Measurements from ENCODE around the gene APBA1.

APBA1 gene

DNA sequence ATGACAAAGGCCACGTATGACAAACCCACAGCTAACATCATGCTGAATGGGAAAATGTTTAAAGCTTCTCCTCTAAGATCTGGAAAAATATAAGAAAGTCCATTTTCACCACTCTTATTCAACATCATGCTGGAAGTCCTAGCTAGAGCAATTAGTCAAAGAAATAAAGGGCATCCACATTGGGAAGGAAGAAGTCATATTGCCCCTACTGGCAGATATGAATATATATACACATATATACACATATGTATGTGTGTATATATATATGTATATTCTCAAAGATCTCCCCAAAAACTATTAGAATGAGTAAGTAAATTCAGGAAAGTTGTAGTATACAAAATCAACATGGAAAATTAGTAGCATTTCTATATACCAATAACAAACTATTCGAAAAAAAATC, 17.1 kb downstream of the APBA1 start:
- no peak for DNase-seq

DNA sequence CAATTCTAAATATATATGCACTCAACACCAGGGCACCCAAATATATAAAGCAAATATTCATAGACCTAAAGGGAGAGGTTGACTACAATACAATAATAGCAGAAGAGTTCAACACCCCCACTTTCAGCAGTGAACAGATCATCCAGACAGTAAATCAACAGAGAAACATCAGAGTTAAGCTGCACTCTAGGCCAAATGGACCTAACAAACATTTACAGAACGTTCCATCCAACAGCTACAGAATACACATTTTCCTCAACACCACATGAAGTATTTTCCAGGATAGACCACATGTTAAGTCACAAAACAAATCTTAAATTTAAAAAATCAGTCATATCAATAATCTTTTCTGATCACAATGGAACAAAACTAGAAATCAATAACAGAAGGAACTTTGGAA, 18.9 kb downstream of the APBA1 start:
- DNase-seq, result no peak

DNA sequence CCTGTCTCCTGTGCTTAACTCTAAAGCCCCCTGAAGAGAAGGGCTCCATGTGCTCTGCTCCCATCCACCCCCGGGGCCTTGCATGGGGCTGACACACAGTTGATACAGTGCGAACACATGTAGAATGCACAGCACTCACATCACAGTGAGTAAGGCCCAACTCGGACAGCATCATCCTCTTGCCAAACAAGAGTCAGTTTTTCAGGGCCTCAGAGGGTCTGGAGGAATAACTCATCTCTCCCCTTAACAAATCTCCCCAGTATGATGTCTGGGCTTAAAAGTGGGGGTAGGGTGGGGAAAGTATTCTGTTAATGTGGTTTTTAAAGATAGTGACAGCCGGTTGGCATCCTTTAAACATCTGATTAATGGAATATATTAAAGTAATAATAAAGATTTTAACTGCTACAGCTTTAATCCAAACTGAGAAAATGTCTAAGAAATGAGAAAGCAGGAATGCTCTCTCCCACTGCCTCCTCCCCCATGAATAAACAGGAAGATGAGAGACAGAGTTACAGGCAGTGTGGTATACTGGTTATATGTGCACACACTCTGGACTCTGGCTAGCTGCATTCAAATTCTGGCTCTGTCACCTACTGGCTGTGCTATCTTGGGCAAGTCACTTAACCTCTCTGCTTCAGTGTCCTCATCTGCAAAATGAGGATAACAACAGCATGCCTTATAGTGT, 22.5 kb downstream of the APBA1 start:
- no peak for DNase-seq

DNA sequence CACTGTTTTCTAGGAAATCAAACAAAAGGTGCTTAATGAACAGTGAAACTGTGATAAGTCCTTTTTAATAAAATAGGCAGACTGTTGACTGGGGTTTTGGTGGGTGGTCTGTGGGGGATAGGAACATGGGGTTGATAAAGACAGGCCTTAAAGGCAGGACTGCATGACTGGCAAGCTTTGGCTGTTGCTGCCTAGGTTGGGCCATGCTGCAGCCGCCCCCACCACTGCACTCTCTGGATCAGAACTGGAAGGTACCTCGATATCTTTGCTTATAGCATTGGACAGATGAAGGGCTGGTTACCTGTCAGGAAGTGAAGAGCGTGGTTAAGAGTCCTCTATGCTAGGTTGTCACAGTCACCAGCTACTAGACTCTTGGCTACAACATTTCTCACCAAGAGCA, 24.4 kb downstream of the APBA1 start:
- DNase-seq, result no peak

GRCh38 chr9:69646810-69647209, 25.4 kb downstream of the APBA1 start:
- DNase-seq, result no peak

- DNase-seq, result no peak
Measured at GRCh38 chr9:69645488-69645887, 26.7 kb downstream of the APBA1 start.

DNA sequence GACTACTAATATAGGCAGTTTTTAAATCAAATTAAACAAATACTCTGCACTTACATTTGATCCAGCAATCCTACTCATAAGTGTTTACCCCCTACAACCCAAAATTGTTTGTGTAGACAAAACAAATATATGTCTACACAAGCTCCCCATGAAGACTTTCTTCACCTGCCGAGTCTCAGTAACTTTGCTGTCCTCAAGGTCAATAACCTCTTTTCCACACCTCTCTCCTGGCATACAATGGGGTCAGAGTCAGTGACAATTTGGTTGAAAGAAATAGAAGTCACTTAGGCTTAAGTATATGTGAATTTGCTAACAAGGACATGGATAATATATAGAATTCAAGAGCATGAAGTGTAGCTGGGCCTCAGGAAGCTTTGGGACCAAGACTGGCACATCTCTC, 29.1 kb downstream of the APBA1 start:
- DNase-seq, result no peak

GRCh38 chr9:69637817-69638200, 34.4 kb downstream of the APBA1 start:
- no peak for DNase-seq

GRCh38 chr9:69637193-69637816, 34.9 kb downstream of the APBA1 start:
- no peak for DNase-seq

DNA sequence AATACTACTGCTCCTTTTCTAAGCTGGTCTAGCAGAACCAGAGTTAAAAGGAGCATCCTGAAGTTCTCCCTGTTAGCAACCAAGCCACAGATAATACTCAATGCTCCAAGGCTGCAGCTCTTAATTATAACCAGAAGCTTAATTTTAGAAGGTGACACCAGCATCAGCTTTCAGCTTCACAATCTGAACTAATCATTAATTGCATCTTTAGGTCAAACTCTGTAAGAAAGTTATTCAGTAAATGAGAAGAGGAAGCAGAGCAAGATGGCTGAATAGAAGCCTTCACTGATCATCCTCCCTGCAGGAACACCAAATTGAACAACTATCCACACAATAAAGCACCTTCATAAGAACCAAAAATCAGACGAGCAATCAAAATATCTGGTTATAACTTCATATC, 38.5 kb downstream of the APBA1 start:
- DNase-seq, result no peak

DNA sequence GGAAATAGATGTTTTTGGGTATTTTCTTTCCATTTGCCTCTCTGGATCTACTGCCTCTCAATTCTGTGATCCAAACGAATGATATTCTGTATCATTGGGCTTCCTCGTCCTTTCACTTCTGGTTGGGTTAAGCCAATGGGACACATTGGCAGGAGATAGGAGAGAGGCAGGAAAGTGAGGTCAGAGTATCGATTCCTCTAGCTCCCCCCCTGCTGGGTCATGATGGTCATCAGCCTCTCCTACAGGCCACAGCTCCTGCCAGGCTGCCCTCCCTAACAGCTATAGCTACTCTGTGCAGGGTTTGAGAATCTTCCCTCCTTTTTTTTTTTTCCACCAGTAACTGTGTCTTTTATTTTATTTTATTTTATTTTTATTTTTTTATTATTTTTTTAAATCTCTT, 39.4 kb downstream of the APBA1 start:
- DNase-seq, result no peak

DNA sequence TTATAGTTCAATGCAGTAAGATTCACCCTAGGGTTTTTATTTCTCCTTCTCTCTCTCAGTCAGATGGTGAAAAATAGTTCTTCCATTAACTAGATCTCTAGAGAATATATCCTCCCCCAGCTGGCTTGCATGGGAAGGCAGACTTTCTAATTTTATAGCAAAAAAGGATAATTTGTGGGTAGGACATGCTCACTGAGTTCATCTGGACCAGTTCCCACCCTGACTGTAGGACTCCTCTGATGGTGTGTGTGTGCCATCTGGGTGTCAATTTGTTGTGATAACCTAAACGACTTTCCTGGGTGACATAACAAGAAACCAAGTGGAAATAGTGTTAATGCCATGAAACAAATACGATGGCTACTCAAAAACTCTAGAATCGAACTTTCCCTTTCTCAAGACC, 44.9 kb downstream of the APBA1 start:
- no peak for DNase-seq

GRCh38 chr9:69623276-69623675, 48.9 kb downstream of the APBA1 start:
- no peak for DNase-seq

DNA sequence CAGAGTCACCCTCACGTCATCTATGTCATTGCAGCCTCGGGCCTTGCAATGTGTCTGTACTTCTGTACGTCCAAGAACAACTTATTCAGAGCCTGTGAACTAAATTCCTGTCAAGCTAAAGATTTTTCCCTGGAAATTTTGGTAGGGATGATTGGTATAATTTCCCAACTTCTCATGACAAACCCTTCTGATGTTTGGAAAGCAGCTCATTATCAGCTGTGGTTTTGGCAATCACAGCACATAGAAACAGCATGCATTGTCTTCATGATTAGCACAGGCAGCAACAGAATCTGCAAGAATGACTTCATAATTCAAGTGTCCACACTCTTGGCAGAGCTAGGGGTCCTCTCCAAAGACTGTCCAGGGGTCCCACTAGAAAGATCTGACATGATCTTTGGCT, 49.5 kb downstream of the APBA1 start:
- no peak for DNase-seq

- no peak for DNase-seq
Measured at GRCh38 chr9:69621730-69622460, 50.3 kb downstream of the APBA1 start.

GRCh38 chr9:69620731-69621130, 51.4 kb downstream of the APBA1 start:
- DNase-seq, result no peak

DNA sequence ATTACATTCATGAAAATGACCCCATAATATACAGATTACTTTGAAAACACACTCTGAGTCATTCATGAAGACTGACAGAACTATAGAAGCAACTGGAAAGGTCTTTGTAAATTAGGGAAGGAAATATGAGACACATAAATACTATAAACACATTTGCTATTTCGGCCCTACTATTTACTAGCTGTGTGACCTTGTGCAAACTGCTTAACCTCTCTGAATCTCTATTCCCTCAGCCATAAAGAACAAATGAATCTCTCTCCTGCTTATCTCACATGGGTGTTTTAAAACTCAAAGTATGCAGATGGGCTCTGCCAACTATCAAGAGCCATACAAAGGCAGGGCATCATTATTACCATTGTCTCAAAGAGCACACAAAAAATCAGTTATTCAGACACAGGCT, 52.9 kb downstream of the APBA1 start:
- no peak for DNase-seq

DNA sequence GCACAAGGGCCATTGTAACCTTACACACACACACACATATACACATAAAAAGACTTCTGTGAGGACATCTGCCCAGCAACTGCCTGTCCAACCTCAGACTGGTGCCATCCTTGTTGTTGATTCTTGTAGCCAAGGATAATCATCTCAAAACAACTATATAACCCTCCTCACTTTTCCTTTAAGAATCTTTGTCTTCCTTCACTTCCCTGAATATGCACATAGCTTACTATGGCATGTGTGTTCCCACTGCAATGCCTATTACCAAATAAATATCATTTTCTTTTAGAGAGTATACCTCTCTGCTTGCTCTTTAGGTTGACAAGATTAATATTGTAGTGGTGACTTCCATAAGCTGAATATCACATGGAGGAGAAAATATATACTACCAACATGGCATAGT, 55.2 kb downstream of the APBA1 start:
- DNase-seq, result no peak

GRCh38 chr9:69615880-69616279, 56.3 kb downstream of the APBA1 start:
- no peak for DNase-seq

GRCh38 chr9:69611221-69611620, 61.0 kb downstream of the APBA1 start:
- no peak for DNase-seq

- no peak for DNase-seq
Measured at GRCh38 chr9:69609156-69609555, 63.0 kb downstream of the APBA1 start.

- no peak for DNase-seq
Measured at GRCh38 chr9:69606089-69606488, 66.1 kb downstream of the APBA1 start.

GRCh38 chr9:69605406-69605805, 66.8 kb downstream of the APBA1 start:
- DNase-seq, result no peak

GRCh38 chr9:69604568-69605219, 67.5 kb downstream of the APBA1 start:
- DNase-seq, result no peak

Measured in activated effector memory CD4-positive, alpha-beta T cell treated with anti-CD3 and anti-CD28 coated beads, Interleukin-2, amount 50 U/mL, for 16 hours (primary cell).